Measurements from ENCODE around the gene CALHM5.

CALHM5 gene

DNA sequence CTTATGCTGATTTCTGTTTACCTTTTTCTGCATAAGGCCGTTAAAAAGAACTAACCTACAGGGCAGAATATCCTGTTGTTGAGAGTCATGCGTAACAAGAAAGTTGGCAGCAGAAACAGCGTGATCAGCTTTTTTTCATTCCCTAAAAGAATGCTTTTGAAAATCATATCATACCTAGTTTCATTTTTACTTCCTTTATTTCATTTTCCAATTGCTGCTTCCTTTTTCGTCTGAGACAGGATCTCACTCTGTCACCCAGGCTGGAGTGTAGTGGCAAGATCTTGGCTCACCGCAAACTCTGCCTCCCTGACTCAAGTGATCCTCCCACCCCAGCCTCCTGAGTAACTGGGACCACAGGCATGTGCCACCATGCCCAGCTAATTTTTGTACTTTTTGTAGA lies 46.2 kb upstream of the CALHM5 start:
- Histone ChIP-seq H3K27ac (ENCODE audit: low read length) (no peak overlapping the region), H3K9me2 (replicated peaks; ENCODE audit: insufficient read depth, low read length) (no peaks in the 10 kb centered on the region), H3K4me1 (ENCODE audit: low read length) (peaks cover 17% of the 10 kb centered on the region), H3K9me3 (replicated peaks; ENCODE audit: insufficient read depth, low read length) (no peaks in the 10 kb centered on the region), H2AFZ (ENCODE audit: low read length) (no peak overlapping the region), H3K27me3 (replicated peaks; ENCODE audit: insufficient read depth, low read length) (peaks cover 5% of the 10 kb centered on the region; the same call in 1 of the 2 replicates), H3F3A (ENCODE audit: insufficient read depth, low read length) (no peaks in the 10 kb centered on the region), H3K4me2 (ENCODE audit: low read depth, low read length) (no peak overlapping the region), H3K4me3 (ENCODE audit: low read length) (no peak overlapping the region), H3K79me2 (ENCODE audit: low read length) (no peaks in the 10 kb centered on the region), H3K9ac (ENCODE audit: low read length) (no peak overlapping the region), H3K36me3 (replicated peaks; ENCODE audit: insufficient read depth, low read length) (no peaks in the 10 kb centered on the region), H4K20me1 (ENCODE audit: insufficient read depth, low read length) (no peaks in the 10 kb centered on the region)
- TF ChIP-seq EZH2 (optimal IDR thresholded peaks at IDR 0.05; ENCODE audit: low read depth, low read length): no peak
- TF ChIP-seq EZH2phosphoT487 (IDR thresholded peaks at IDR 0.05; ENCODE audit: low read length): no peak
- TF ChIP-seq, protein P1, sequence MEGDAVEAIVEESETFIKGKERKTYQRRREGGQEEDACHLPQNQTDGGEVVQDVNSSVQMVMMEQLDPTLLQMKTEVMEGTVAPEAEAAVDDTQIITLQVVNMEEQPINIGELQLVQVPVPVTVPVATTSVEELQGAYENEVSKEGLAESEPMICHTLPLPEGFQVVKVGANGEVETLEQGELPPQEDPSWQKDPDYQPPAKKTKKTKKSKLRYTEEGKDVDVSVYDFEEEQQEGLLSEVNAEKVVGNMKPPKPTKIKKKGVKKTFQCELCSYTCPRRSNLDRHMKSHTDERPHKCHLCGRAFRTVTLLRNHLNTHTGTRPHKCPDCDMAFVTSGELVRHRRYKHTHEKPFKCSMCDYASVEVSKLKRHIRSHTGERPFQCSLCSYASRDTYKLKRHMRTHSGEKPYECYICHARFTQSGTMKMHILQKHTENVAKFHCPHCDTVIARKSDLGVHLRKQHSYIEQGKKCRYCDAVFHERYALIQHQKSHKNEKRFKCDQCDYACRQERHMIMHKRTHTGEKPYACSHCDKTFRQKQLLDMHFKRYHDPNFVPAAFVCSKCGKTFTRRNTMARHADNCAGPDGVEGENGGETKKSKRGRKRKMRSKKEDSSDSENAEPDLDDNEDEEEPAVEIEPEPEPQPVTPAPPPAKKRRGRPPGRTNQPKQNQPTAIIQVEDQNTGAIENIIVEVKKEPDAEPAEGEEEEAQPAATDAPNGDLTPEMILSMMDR (IDR thresholded peaks at IDR 0.05; ENCODE audit: low read length): no peak
- DNase-seq: no peak

DNA sequence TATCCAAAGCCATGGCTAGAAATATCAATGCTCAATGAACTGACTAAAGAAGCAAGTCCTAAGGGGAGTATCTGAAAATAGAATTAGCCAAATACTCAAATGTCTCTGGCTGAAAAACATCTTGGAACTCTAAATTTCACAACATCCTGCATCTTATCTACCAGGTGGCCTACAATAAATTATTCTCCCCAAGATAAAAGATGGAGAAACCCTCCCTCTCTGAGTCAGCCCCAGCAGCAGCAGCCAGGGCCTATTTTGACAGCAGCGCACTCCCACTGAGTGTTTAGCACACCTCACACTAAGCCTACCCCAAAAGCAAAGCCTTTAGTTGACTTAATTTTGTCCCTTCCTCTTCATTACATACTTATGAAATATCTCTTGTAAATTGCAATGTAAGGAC lies 44.3 kb upstream of the CALHM5 start:
- Histone ChIP-seq H3K9me3 (replicated peaks; ENCODE audit: insufficient read depth, low read length) (no peaks in the 10 kb centered on the region), H3K4me1 (ENCODE audit: low read length) (peaks cover 17% of the 10 kb centered on the region), H3K27me3 (replicated peaks; ENCODE audit: insufficient read depth, low read length) (peaks cover 5% of the 10 kb centered on the region; the same call in 1 of the 2 replicates), H2AFZ (ENCODE audit: low read length) (no peak overlapping the region), H4K20me1 (ENCODE audit: insufficient read depth, low read length) (no peaks in the 10 kb centered on the region), H3K9ac (ENCODE audit: low read length) (no peak overlapping the region), H3K79me2 (ENCODE audit: low read length) (no peaks in the 10 kb centered on the region), H3K4me2 (ENCODE audit: low read depth, low read length) (no peak overlapping the region), H3K36me3 (replicated peaks; ENCODE audit: insufficient read depth, low read length) (no peaks in the 10 kb centered on the region), H3K9me2 (replicated peaks; ENCODE audit: insufficient read depth, low read length) (no peaks in the 10 kb centered on the region), H3F3A (ENCODE audit: insufficient read depth, low read length) (no peaks in the 10 kb centered on the region), H3K27ac (ENCODE audit: low read length) (no peak overlapping the region), H3K4me3 (ENCODE audit: low read length) (no peak overlapping the region)
- no peak for DNase-seq
- no peak for TF ChIP-seq EZH2 (optimal IDR thresholded peaks at IDR 0.05; ENCODE audit: low read depth, low read length)
- TF ChIP-seq, protein P1 (IDR thresholded peaks at IDR 0.05; ENCODE audit: low read length): no peak
- no peak for TF ChIP-seq EZH2phosphoT487 (IDR thresholded peaks at IDR 0.05; ENCODE audit: low read length)

DNA sequence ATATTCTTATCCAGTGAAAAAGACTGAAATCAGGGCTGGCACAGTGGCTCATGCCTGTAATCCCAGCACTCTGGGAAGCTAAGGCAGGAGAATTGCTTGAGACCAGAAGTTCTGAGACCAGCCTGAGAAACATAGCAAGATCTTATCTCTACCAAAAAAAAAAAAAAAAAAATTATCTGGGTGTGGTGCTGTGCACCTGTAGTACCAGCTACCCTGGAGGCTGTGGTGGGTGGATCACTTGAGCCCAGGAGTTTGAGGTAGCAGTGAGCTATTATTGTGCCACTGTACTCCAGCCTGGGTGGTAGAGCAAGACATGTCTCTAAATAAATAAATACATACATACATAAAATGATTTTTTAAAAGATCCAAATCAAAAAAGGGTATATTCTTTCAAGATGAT lies 43.9 kb upstream of the CALHM5 start:
- no peak for DNase-seq
- no peaks in the 10 kb centered on the region for H3K9me3 ChIP-seq (replicated peaks; ENCODE audit: insufficient read depth, low read length)
- H3K4me3 ChIP-seq (ENCODE audit: low read length): no peak overlapping the region
- H3K27me3 ChIP-seq (replicated peaks; ENCODE audit: insufficient read depth, low read length): peaks cover 5% of the 10 kb centered on the region; the same call in 1 of the 2 replicates
- H3K9ac ChIP-seq (ENCODE audit: low read length): no peak overlapping the region
- H3K4me1 ChIP-seq (ENCODE audit: low read length): peaks cover 16% of the 10 kb centered on the region
- no peaks in the 10 kb centered on the region for H3K79me2 ChIP-seq (ENCODE audit: low read length)
- H2AFZ ChIP-seq (ENCODE audit: low read length): no peak overlapping the region
- H3K4me2 ChIP-seq (ENCODE audit: low read depth, low read length): no peak overlapping the region
- H3K9me2 ChIP-seq (replicated peaks; ENCODE audit: insufficient read depth, low read length): no peaks in the 10 kb centered on the region
- no peaks in the 10 kb centered on the region for H3K36me3 ChIP-seq (replicated peaks; ENCODE audit: insufficient read depth, low read length)
- H3K27ac ChIP-seq (ENCODE audit: low read length): no peak overlapping the region
- no peaks in the 10 kb centered on the region for H3F3A ChIP-seq (ENCODE audit: insufficient read depth, low read length)
- H4K20me1 ChIP-seq (ENCODE audit: insufficient read depth, low read length): no peaks in the 10 kb centered on the region
- no peak for TF ChIP-seq EZH2 (optimal IDR thresholded peaks at IDR 0.05; ENCODE audit: low read depth, low read length)
- TF ChIP-seq EZH2phosphoT487 (IDR thresholded peaks at IDR 0.05; ENCODE audit: low read length): no peak
- TF ChIP-seq, protein P1 (IDR thresholded peaks at IDR 0.05; ENCODE audit: low read length): no peak
